Caco-2 (cell line): Measurements from ENCODE around the gene SMTN. TPM values are rescaled to one million over a fixed set of nuclear protein-coding genes. Genes with fewer than 3 reads are reported as not detected.

Experiments
- BruUV-seq: library from RNA; stranded (reverse); fragments of 400-500 nt; replicated peaks from 2 replicates; lab custom pipeline; 2021; lab: Mats Ljungman, UMichigan
- CTCF ChIA-PET: fragments of 300-600 bp; sonication (Branson Sonifier 250); formaldehyde crosslinking; loops from one replicate; lab custom pipeline; 2022; ENCODE audit warnings: antibody characterized with exemption; lab: Charles Lee
- POLR2A ChIA-PET: fragments of 300-600 bp; sonication (Branson Sonifier 250); formaldehyde crosslinking; loops from one replicate; lab custom pipeline; 2022; ENCODE audit warnings: antibody characterized with exemption; lab: Charles Lee
- DNase-seq, 2 experiments: peaks; one replicate each; pipeline versions ENCODE4 v3.0.0 to v3.0.0-alpha.2; 2020 to 2022
- H3K27me3 ChIP-seq: replicated peaks from 2 replicates; pipeline ENCODE4 v1.6.0; 2011; ENCODE audit warnings: low read length; ENCODE audit not compliant: control insufficient read depth, insufficient read depth
- H3K36me3 ChIP-seq: 2 replicates; pipeline ENCODE4 v1.5.1; 2011; ENCODE audit warnings: low read length; ENCODE audit not compliant: control insufficient read depth, insufficient read depth
- H3K4me1 ChIP-seq: fragments of 250-450 bp; sonication (Bioruptor Pico); 2 replicates; pipeline ENCODE4 v1.5.1; 2020; ENCODE audit warnings: mild to moderate bottlenecking
- H3K4me3 ChIP-seq: 2 replicates; pipeline ENCODE4 v1.5.1; 2011; ENCODE audit warnings: low read depth, mild to moderate bottlenecking, control low read depth, low read length
- H3K9me3 ChIP-seq: fragments of 250-450 bp; sonication (Bioruptor Pico); 2 replicates; pipeline ENCODE4 v1.5.1; 2020; ENCODE audit warnings: mild to moderate bottlenecking, moderate library complexity
- H3K27ac Mint-ChIP-seq: one replicate; pipeline ENCODE4 v1.8.0; 2022; ENCODE audit warnings: mixed read lengths; ENCODE audit not compliant: unreplicated experiment
- H3K27me3 Mint-ChIP-seq: one replicate; pipeline ENCODE4 v1.8.0; 2022; ENCODE audit warnings: mixed read lengths; ENCODE audit not compliant: insufficient read depth, unreplicated experiment
- H3K36me3 Mint-ChIP-seq: one replicate; pipeline ENCODE4 v1.8.0; 2022; ENCODE audit warnings: mild to moderate bottlenecking, mixed read lengths; ENCODE audit not compliant: insufficient read depth, unreplicated experiment
- H3K4me1 Mint-ChIP-seq: one replicate; pipeline ENCODE4 v1.8.0; 2022; ENCODE audit warnings: low read depth, mixed read lengths; ENCODE audit not compliant: unreplicated experiment
- H3K4me3 Mint-ChIP-seq: one replicate; pipeline ENCODE4 v1.8.0; 2022; ENCODE audit warnings: mild to moderate bottlenecking, moderate library complexity, mixed read lengths; ENCODE audit not compliant: unreplicated experiment
- H3K9me3 Mint-ChIP-seq: one replicate; pipeline ENCODE4 v1.8.0; 2022; ENCODE audit warnings: mixed read lengths; ENCODE audit not compliant: unreplicated experiment
- CTCF ChIP-seq, 2 experiments: fragments of 200-600 bp in 1 of 2; IDR thresholded peaks; 1 replicate in 1 of 2; 2 replicates in 1 of 2; pipeline versions ENCODE4 v1.5.1 to v1.8.0; 2011 to 2022; ENCODE audit warnings: antibody characterized with exemption in 1 of 2, control low read depth in 1 of 2, inconsistent platforms in 1 of 2, low read depth in 1 of 2, low read length in 1 of 2, mild to moderate bottlenecking in 1 of 2, moderate library complexity in 1 of 2; ENCODE audit not compliant: insufficient read depth in 1 of 2, severe bottlenecking in 1 of 2, unreplicated experiment in 1 of 2
- intact Hi-C: fragments of 100-400 bp; cut with micrococcal nuclease; formaldehyde crosslinking; loops from one replicate; pipeline ENCODE4 v1.10.0; 2022; ENCODE audit not compliant: unreplicated experiment
- total RNA-seq: library from RNA; stranded (reverse); gene quantifications from 2 replicates; pipeline ENCODE4 v1.2.3, GENCODE V29; 2022

SMTN gene
- total RNA-seq, 1 experiment from 2014 or later: 71.0 TPM

- BruUV-seq: no TSS peak
- no peaks in the 10 kb centered on the region for H3K9me3 ChIP-seq
- Mint-ChIP-seq H3K36me3 (no peaks in the 10 kb centered on the region), H3K4me1 (peaks cover 6% of the 10 kb centered on the region), H3K27me3 (no peaks in the 10 kb centered on the region), H3K9me3 (no peaks in the 10 kb centered on the region), H3K27ac (no peak overlapping the region), H3K4me3 (no peak overlapping the region)
- POLR2A ChIA-PET: no interaction called here
- H3K27me3 ChIP-seq: no peaks in the 10 kb centered on the region
- no peak overlapping the region for H3K4me3 ChIP-seq
- no peak for DNase-seq
- intact Hi-C loops: no loop called here
- TF ChIP-seq CTCF (IDR thresholded peaks at IDR 0.05; ENCODE audit: insufficient read depth in 1 of 2, low read depth in 1 of 2, low read length in 1 of 2, severe bottlenecking in 1 of 2, unreplicated experiment in 1 of 2): no peak
- CTCF ChIA-PET: no interaction called here
- H3K4me1 ChIP-seq: peaks cover 8% of the 10 kb centered on the region
- H3K36me3 ChIP-seq: no peaks in the 10 kb centered on the region
Measured at GRCh38 chr22:31118046-31118820, 37.1 kb downstream of the SMTN start.

GRCh38 chr22:31119026-31119717, 38.1 kb downstream of the SMTN start:
- CTCF ChIA-PET: no interaction called here
- TF ChIP-seq CTCF (IDR thresholded peaks at IDR 0.05; ENCODE audit: insufficient read depth in 1 of 2, low read depth in 1 of 2, low read length in 1 of 2, severe bottlenecking in 1 of 2, unreplicated experiment in 1 of 2): no peak

GRCh38 chr22:31120230-31120629, 39.1 kb downstream of the SMTN start:
- TF ChIP-seq CTCF (IDR thresholded peaks at IDR 0.05; ENCODE audit: insufficient read depth in 1 of 2, low read depth in 1 of 2, low read length in 1 of 2, severe bottlenecking in 1 of 2, unreplicated experiment in 1 of 2): no peak
- BruUV-seq: no TSS peak
- Histone ChIP-seq H3K4me1 (peaks cover 8% of the 10 kb centered on the region), H3K27me3 (no peaks in the 10 kb centered on the region), H3K4me3 (no peak overlapping the region), H3K9me3 (no peaks in the 10 kb centered on the region), H3K36me3 (no peaks in the 10 kb centered on the region)
- Mint-ChIP-seq H3K4me3 (no peak overlapping the region), H3K27me3 (no peaks in the 10 kb centered on the region), H3K36me3 (no peaks in the 10 kb centered on the region), H3K27ac (no peak overlapping the region), H3K4me1 (peaks cover 6% of the 10 kb centered on the region), H3K9me3 (no peaks in the 10 kb centered on the region)
- DNase-seq: no peak
- ChIA-PET POLR2A (no interaction called here), CTCF (interaction anchor here (0.7 kb wide), 1 partner anchor 151 kb away, joined by 4 read pairs; no protein-coding TSS in a partner anchor)
- intact Hi-C loops: no loop called here

More at GRCh38 chr22:31119026-31119717, 38.1 kb downstream of the SMTN start:
- Histone ChIP-seq H3K9me3 (no peaks in the 10 kb centered on the region), H3K36me3 (no peaks in the 10 kb centered on the region), H3K4me1 (peaks cover 8% of the 10 kb centered on the region), H3K4me3 (no peak overlapping the region), H3K27me3 (no peaks in the 10 kb centered on the region)
- BruUV-seq: no TSS peak
- intact Hi-C loops: no loop called here
- H3K27me3 Mint-ChIP-seq: no peaks in the 10 kb centered on the region
- no peak overlapping the region for H3K4me3 Mint-ChIP-seq
- POLR2A ChIA-PET: no interaction called here
- H3K4me1 Mint-ChIP-seq: peaks cover 6% of the 10 kb centered on the region
- no peak overlapping the region for H3K27ac Mint-ChIP-seq
- H3K9me3 Mint-ChIP-seq: no peaks in the 10 kb centered on the region
- H3K36me3 Mint-ChIP-seq: no peaks in the 10 kb centered on the region
- DNase-seq: no peak
